NCI-H1105 treated with DMSO at 0.1 percent for 48 hours (cell line): Measurements from ENCODE around the gene EXOSC5.
"Not testable (repeated sequence)": the region's sequence is repeated elsewhere in the genome, so short reads cannot be mapped to it uniquely, and the experiment has no call there.

ENCODE experiments used
- DNase-seq: peaks from one replicate; lab custom pipeline; 2025; lab: John Stamatoyannopoulos, UW

EXOSC5 gene

DNA sequence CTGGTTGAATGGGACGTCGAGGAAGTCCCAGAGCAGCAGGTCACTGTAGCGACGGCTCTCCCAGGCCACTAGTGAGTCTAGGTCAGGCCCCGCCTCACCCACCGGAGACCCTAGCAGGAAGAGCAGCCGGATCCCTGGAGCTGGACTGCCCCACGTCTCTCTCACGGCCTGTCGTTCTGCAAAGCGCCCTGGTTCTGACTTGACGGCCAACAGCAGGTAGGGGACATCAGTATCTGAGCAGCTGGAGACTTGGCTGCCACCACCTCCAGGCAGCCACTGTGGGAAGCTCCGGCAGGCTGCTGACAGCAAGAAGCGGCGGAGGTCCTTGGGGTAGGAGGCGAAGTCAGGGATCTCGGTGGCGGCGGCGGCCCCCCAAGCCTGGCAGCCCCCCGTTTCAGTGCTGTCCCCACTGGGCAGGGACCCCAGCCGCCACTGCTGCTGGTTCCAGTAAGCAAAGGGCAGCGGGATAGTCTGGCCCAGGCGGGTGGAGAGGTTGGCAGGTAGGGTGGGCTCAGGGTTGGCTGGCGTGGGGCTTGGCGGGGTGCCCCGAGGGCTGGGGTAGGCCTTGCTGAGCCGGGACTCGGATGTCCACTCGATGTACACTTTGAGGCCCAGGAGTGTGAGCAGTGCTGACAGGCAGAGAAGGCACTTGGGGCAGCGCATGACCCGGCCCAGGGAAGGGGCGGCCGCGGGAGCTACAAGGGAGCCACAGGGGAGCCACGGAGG is 29.1 kb upstream of the EXOSC5 start:
- DNase-seq: no peak

DNA sequence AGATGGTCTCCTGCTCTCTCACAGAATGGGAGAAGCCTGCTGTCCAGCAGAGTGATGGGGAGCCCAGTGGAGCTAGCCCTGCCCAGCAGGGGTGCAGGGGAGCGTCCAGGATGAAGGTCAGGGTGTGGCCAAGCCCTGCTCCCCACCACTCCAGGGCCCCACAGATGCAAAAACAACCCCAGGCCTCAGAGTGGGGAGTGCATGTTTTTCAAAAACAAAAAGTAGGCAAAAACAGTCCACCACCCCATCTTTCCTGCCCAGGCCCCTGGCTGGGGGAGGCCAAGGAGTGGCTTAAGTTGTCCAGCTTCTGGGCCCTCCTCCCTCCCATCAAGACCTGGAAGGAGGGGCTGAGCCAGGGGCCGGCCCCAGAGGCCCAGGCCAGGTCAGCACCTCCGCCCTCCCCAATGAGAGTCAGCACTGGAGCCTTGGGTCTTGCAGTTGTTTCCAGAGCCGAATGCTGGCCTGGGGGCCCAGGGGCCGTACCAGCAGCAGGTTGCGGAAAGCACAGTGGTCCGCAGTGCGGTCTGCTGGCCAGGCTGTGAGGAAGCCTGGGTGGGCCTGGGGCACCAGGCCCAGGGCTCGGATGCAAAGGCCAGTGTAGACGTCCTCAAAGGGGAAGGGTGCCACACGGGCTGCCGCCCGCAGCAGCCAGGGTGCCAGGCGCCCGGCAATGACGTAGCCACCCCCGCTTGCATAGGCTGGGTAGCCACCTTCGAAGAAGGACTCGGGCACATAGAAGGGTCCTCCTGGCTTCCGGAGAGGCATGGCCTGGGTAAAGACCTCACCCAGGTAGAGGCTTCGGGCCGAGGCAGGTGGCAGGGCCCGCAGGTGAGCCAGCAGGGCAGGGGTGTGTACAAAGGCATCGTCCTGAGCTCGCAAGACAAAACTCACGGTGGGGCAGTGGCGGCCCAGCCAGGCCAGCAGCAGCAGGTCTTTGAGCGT is 28.3 kb upstream of the EXOSC5 start:
- no peak for DNase-seq

DNA sequence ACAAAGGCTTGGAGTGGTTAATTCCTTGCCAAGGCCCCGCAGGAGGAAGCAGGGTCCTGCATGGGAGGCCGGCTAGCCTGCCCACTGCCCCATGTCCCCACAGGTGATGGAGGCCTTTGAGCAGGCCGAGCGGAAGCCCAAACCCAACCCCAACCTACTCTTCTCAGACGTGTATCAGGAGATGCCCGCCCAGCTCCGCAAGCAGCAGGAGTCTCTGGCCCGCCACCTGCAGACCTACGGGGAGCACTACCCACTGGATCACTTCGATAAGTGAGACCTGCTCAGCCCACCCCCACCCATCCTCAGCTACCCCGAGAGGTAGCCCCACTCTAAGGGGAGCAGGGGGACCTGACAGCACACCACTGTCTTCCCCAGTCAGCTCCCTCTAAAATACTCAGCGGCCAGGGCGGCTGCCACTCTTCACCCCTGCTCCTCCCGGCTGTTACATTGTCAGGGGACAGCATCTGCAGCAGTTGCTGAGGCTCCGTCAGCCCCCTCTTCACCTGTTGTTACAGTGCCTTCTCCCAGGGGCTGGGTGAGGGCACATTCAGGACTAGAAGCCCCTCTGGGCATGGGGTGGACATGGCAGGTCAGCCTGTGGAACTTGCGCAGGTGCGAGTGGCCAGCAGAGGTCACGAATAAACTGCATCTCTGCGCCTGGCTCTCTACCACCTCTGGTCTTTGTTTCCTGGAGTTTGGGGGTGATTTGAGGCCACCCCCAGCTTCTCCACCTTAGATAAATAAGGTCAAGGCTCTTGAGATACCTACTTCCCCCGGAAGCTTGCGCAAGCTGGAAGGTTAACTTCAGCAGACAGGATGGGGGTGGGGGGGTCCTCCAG is 27.4 kb upstream of the EXOSC5 start:
- DNase-seq: no peak

DNA sequence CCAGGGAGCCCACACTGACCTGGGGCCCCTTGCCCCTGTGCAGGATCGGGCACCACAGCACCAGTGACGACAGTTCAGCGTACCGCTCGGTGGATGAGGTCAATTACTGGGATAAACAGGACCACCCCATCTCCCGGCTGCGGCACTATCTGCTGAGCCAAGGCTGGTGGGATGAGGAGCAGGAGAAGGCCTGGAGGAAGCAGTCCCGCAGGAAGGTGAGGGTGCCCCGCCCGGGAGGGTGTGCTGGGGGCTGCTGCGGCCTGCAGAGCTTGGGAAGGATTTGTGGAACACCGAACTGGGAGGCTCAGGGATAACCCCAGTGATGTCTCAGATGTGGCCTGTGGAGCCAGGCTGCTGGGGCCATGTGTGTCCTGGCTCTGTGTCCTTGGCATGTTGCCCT is 25.8 kb upstream of the EXOSC5 start:
- DNase-seq: no peak

DNA sequence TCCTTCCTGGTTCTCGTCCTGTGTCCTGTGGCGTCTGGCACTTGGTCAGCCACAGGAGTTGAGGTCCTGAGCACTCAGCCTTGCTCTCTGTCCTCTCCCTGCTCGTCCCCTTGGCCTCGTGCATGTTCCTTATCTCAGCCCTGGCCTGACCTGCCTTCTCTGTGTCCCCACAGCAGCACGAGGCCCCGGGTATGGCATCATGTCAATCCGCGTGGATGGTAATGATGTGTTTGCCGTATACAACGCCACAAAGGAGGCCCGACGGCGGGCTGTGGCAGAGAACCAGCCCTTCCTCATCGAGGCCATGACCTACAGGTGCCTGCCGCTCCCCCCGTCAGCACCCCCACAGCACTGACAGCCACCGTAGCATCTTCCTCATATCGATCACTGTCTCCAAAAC is 25.3 kb upstream of the EXOSC5 start:
- DNase-seq: no peak

DNA sequence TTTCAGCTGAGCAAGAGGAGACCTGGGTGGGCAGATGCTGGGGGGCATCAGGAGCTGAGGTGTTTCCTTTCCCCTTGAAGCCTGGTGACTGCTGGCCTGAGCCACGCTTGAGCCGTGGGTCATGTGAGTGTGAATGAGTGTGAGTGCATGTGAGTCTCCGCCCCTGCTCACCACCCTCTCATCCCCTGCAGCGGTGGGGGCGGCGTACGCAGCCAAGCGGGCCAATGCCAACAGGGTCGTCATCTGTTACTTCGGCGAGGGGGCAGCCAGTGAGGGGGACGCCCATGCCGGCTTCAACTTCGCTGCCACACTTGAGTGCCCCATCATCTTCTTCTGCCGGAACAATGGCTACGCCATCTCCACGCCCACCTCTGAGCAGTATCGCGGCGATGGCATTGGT is 24.8 kb upstream of the EXOSC5 start:
- no peak for DNase-seq

DNA sequence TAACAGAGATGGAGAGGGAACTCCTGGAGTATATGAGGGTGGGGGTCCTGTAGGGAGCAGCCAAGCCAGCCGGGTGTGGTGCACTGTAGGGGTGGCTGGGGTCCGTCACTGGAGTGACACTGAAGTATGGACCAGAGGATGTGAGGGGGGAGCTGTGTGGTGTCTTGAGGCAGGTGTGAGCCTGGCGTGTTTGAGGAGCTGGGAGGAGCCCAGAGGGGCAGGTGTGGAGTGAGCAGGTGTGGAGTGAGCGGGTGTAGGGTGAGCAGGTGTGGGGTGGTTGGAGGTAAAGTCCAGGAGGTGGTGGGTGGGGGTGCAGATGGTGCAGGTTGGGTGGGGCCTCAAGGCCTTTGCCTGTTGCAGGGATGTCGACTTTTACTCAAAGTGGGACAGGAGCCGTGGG is 24.2 kb upstream of the EXOSC5 start:
- peak; percentile 78 for DNase-seq

DNA sequence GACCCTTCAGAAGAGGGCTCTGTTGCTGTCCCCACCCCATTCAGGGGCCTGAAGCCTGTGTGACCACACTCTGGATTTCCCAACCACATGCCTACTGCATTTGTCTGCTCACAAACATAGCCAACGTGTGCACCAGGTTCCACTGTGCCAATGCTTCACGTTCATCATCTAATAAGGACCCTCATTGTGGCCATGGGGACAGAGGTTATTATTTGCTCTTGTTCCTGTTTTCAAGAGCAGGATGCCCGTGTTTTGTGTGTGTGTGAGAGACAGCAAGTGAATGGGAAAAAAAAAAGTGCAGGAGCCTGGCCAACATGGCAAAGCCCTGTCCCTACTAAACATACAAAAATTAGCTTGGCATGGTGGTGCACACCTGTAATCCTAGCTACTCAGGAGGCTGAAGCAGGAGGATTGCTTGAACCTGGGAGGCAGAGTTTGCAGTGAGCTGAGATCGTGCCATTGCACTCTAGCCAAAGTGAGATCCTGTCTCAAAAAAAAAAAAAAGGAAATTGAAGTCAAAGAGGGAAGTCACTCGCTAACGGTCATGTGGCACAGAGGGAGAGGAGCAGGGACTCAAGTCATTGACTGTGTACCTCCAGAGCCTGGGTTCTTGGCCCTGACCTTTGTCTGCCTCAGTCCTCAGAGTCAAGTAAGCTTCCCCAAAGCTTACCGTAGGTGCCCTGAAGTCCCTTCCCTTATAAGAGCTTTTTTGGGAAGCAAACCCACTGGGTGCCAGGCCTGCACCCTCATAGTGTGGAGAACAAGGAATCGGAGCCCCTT is 23.1 kb upstream of the EXOSC5 start:
- no peak for DNase-seq

DNA sequence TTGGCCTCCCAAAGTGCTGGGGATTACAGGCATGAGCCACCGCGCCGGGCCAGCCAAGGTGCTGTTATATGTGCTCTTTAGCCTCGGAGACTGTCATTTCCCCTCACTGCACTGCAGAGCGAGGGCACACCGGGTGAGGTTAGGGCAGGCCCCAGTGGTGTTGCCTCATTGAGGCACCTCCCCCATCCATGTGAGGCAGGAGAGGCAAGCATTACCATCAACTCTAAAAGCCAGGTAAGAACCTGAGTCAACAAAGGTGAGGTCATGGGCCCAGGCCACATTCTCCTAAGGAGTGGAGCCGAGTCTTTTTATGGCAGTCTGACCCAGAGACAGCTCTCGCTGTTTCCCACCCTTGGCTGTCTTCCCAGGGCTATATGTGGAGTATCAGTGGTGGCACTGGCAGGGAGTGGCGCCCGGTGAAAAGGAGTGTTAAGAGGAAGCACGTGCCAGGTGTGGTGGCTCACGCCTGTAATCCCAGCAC is 19.1 kb upstream of the EXOSC5 start:
- DNase-seq: no peak

DNA sequence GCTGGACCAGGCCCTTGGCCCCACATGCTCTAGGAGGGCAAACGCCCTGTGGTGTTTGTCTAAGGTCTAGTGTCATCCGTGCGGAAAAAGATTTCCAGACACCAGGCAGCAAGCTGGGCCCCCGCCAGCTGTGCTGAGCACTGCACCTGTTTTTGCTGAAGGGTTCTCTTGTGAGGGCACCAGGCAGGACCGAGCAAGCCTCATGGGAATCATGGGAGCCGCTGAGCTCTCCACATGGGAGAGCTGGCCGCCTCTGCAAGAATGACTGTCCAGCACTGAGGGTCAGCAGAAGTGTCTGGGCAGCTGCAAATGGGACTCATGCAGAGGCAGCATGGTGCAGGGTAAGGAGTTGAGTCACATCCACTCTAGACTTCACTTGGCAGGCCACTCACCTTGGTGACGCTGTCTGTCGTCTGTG is 18.0 kb upstream of the EXOSC5 start:
- DNase-seq: peak; percentile 50

DNA sequence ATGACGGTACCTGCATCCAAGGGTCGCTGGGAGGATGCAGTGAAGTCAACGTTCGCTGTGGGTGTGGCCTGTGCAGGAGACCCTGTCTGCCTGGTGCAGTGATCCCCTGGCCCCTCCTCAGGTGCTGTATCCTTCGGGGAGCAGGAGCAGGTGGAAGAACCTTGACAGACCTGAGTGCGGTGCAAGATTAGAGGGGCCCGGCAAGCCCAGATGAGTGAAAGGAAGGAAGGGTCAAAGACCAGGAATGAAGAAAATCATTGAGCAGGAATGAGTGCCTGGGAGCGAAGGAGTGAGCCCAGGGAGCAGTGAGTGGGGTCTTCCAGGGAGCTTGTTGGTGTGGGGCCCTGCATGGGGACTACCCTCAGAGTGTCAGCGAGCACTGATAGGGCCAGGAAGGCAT is 17.3 kb upstream of the EXOSC5 start:
- DNase-seq: no peak

DNA sequence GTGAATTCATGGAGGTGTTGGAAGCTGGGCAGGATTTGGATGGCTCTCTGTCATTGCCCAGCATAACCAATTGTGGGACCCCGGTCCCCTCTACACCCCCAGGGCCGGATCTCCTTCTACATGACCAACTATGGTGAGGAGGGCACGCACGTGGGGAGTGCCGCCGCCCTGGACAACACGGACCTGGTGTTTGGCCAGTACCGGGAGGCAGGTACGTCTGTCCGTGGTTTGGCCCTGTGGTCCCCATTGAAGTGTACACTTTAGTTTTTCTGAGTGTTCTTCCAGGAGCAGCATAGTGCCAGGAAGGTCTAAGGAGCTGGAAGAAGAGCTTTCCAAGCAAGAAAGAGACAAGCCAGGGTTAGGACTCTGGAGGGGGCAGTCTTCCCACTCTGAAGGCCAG is 16.8 kb upstream of the EXOSC5 start:
- DNase-seq: no peak

DNA sequence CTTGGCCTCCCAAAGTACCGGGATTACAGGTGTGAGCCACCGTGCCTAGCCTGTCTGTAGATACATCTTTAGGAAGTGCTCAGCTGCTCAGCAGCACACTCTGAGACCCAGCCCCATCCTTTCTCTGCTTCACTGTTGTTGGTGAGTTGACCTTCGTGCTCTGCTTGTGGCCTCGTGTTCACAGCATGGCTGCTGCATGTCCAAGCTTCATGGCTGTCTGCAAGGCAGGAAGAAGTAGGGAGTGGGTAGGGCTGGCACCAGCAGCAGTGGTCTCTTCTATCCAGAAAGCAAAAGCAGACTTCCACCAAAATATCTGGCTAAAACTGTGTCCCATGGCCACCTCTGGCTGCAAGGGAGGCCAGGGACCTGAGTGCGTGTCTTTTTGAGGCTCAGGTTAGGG is 15.8 kb upstream of the EXOSC5 start:
- DNase-seq: no peak

DNA sequence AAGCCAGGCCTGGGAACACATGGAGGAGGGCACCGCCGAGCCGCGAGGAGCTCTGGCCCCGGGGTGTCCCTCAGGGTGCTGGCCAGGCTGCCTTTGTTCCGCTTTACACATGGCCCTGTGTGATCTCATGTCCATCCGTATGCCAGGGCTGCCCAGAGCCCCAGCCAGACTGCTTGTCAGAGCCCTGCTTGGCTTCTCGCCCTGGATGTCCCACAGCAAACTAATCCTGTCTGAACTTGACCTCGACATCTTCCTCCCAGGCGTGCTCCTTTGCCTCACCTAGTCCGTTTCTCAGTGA is 14.8 kb upstream of the EXOSC5 start:
- no peak for DNase-seq

DNA sequence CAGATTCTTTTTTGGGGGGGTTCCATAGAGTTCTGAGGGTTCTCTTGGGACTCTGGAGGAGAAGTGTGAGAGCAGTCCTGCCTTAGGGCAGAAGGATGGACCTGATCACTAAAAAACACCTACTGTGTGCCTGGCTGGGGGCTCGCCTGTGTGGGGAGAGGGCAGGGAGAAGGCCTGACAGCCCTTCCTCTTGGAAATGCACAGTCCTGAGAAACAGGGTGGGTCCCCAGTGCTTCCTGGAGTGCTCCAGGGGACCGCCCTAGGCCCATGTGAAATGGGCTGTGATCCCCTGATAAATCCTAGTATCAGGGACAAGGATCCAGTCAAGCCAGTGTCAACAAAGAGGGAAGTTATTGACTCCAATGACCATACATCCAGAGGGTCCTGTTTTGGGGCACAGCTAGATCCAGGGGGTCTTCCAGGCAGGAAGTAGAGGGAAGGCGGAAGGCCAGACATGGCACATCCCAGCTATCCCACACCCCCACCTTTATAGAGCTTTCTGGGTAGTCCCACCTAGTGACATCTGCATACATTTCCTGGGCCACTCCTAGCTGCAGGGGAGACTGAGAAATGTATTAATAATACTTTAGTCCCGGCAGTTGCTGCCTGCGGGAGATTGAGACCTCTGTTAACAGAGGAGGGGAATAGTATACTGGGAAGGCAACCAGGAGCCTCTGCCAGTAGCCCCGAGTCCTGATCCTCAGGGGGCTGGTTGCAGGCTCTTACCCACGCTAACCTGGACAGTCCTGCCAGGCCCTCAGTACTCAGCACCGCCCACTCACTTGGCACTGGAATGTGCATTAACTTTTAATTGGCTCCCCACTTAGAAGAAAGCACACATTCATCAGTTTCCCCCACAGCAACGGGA is 14.2 kb upstream of the EXOSC5 start:
- no peak for DNase-seq

DNA sequence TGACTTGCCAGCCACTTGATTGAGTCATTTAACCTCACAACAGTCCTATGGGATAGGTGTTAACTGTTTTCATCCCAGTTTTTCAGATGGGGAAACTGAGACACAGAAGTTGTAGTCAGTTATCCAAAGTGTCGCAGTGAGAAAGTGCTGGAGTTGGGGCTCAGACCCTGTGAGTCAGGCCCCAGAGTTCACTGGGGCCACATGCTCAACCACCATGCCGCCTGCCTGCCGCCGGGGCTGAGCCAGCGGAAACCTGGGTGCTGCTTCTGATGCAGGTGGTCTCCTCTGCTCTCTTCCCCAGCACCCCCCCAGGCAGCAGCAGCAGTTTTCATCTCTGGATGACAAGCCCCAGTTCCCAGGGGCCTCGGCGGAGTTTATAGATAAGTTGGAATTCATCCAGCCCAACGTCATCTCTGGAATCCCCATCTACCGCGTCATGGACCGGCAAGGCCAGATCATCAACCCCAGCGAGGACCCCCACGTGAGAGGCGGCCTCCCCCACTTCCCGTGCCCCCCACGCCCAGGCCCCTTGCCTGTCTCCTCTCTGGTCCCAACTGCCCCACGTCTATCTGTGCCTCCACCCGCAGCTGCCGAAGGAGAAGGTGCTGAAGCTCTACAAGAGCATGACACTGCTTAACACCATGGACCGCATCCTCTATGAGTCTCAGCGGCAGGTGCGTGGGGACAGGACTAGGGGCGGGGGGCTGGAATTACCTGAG is 13.3 kb upstream of the EXOSC5 start:
- no peak for DNase-seq

DNA sequence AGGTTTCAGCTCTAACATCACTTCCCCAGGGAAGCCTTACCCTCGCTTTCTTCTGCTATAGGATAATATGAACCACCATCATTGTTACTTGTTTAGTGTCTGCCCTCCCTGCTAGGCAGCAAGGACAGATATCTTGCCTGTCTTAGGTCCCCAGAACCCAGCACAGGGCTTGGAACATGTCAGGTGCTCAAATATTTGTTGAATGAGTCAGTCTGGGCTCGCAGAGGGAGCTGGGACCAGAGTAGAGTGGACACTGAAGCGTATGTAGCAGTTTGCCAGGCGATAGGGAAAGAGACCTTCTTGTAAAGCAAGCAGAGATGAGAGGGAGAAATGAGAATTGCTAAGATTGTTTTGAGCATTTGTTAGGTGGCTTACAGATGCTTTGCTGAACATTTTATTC is 12.1 kb upstream of the EXOSC5 start:
- DNase-seq: no peak

DNA sequence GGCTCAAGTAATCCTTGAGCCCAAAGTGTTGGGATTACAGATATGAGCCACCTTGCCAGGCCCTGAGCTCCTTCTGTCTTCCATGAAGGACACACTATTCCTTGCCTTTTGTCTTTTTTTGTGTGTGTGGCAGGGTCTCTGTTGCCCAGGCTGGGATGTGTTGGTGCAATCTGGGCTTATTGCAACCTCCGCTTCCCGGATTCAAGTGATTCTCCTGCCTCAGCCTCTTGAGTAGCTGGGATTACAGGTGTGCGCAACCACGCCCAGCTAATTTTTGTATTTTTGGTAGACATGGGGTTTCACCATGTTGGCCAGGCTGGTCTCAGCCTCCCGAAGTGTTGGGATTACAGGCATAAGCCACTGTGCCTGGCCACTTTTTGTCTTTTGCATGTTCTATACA is 11.7 kb upstream of the EXOSC5 start:
- DNase-seq: not testable (repeated sequence)

DNA sequence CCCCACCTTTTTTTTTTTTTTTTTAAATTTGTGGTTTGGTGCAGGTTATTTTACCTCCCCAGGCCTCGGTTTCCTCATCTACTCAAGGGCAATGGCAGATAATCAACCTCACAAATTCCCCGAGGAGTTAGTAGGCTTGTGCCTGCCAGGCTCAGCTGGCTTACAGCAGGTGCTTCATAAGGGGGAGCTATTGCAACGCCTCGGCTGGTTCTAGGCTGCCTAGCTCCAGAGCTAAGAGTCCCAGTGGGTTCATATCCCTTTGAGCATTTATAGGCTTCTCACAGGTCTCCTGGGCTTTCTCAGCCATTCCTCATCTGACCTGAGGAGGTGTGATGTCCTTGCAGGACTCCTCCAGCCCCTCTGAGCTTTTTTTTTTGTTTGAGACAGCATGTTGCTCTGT is 11.1 kb upstream of the EXOSC5 start:
- no peak for DNase-seq

DNA sequence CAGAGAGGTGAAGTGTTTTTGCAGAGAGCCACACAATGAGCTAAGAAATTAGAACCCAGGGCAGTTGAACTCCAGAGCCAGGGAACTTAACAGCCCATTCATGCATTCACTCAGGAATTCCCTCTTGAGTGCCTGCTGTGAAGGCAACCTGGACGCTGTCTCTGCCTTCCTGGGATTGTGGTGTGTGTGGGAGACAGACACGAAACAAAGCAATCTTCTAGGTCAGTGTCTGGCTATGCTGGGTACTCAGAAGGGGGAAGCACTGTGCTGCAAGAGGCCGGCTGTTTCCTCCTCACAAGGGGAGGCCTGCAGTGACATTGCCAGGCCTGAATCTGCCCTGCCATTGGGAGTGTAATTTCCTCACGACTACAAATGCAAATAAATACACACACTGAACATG is 10.1 kb upstream of the EXOSC5 start:
- no peak for DNase-seq
